GM19328 (cell line): ENCODE results near the gene TCF7L2.

Source experiments
- ATAC-seq: cut with Tn5 transposase; IDR thresholded peaks from one replicate; pipeline ENCODE4 v1.9.1; 2021; ENCODE audit warnings: mild to moderate bottlenecking, moderate library complexity; ENCODE audit not compliant: unreplicated experiment

TCF7L2 gene

GRCh38 chr10:113213035-113213434 lies 263.0 kb downstream of the TCF7L2 start:
- no peak for ATAC-seq

GRCh38 chr10:113214331-113214730 lies 264.3 kb downstream of the TCF7L2 start:
- ATAC-seq: no peak

- ATAC-seq: no peak
Measured at GRCh38 chr10:113216102-113216501, 266.1 kb downstream of the TCF7L2 start.
